Liver (tissue), 3 donors: ENCODE data around the gene GXYLT1.

Source experiments
- EGR1 ChIP-seq, 2 donors: IDR thresholded peaks; 2 replicates each; pipeline ENCODE4 v1.6.1; 2016 to 2018; ENCODE audit warnings: antibody characterized with exemption in 2 of 2, low read depth in 2 of 2
- HNF4A ChIP-seq, 2 donors: conservative IDR thresholded peaks; 2 replicates each; pipeline ENCODE4 v1.6.1; 2016; ENCODE audit warnings: antibody characterized with exemption in 2 of 2, mild to moderate bottlenecking in 2 of 2
- JUND ChIP-seq, 2 donors: IDR thresholded peaks; 2 replicates each; pipeline ENCODE4 v1.6.1; 2016; ENCODE audit warnings: antibody characterized with exemption in 2 of 2
- RAD21 ChIP-seq, 2 donors: IDR thresholded peaks; 2 replicates each; pipeline ENCODE4 v1.6.1; 2016; ENCODE audit warnings: antibody characterized with exemption in 2 of 2, mild to moderate bottlenecking in 2 of 2
- SP1 ChIP-seq: IDR thresholded peaks from 2 replicates; pipeline ENCODE4 v1.6.1; 2018; ENCODE audit warnings: antibody characterized with exemption, mild to moderate bottlenecking
- TAF1 ChIP-seq: conservative IDR thresholded peaks from 2 replicates; pipeline ENCODE4 v1.6.1; 2016; ENCODE audit warnings: antibody characterized with exemption, mild to moderate bottlenecking
- TF ChIP-seq, protein P1 (sequence below): fragments of 150-350 bp; IDR thresholded peaks from 2 replicates; pipeline ENCODE4 v1.5.1; 2017; ENCODE audit warnings: improper control_type of control experiment, low read depth, low read length; ENCODE audit not compliant: missing input control
- TF ChIP-seq, protein P2 (sequence below): IDR thresholded peaks from 2 replicates; pipeline ENCODE4 v1.6.1; 2016; ENCODE audit warnings: antibody characterized with exemption, mild to moderate bottlenecking
- donor health status: healthy.
- donor health status: healthy.

DNA sequence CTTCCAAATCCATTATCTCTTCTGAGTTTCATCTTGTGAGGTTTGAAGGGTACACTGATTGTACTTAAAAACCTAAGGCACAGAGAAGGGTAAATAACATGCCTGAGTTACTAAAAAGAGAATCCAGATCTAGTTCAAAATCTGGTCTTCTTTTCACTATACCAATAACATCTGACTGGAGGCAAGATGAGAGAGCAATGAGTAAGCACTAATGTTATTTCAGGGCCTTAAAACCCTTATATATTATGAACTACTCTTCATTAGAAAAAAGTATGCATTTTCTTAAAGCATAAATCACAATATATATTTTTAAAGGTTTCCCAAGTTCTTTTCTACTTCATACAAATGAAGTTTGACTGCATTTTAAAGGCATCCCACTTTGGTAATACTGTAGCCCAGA, 60.2 kb downstream of the GXYLT1 start:
- TF ChIP-seq RAD21 (IDR thresholded peaks at IDR 0.05) (no peak), TAF1 (no peak), EGR1 (IDR thresholded peaks at IDR 0.05; ENCODE audit: low read depth in 2 of 2) (no peak), HNF4A (conservative IDR thresholded peaks at IDR 0.05) (no peak), JUND (IDR thresholded peaks at IDR 0.05) (no peak), SP1 (no peak)
- TF ChIP-seq, protein P1, sequence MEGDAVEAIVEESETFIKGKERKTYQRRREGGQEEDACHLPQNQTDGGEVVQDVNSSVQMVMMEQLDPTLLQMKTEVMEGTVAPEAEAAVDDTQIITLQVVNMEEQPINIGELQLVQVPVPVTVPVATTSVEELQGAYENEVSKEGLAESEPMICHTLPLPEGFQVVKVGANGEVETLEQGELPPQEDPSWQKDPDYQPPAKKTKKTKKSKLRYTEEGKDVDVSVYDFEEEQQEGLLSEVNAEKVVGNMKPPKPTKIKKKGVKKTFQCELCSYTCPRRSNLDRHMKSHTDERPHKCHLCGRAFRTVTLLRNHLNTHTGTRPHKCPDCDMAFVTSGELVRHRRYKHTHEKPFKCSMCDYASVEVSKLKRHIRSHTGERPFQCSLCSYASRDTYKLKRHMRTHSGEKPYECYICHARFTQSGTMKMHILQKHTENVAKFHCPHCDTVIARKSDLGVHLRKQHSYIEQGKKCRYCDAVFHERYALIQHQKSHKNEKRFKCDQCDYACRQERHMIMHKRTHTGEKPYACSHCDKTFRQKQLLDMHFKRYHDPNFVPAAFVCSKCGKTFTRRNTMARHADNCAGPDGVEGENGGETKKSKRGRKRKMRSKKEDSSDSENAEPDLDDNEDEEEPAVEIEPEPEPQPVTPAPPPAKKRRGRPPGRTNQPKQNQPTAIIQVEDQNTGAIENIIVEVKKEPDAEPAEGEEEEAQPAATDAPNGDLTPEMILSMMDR = no peak
- TF ChIP-seq, protein P2, sequence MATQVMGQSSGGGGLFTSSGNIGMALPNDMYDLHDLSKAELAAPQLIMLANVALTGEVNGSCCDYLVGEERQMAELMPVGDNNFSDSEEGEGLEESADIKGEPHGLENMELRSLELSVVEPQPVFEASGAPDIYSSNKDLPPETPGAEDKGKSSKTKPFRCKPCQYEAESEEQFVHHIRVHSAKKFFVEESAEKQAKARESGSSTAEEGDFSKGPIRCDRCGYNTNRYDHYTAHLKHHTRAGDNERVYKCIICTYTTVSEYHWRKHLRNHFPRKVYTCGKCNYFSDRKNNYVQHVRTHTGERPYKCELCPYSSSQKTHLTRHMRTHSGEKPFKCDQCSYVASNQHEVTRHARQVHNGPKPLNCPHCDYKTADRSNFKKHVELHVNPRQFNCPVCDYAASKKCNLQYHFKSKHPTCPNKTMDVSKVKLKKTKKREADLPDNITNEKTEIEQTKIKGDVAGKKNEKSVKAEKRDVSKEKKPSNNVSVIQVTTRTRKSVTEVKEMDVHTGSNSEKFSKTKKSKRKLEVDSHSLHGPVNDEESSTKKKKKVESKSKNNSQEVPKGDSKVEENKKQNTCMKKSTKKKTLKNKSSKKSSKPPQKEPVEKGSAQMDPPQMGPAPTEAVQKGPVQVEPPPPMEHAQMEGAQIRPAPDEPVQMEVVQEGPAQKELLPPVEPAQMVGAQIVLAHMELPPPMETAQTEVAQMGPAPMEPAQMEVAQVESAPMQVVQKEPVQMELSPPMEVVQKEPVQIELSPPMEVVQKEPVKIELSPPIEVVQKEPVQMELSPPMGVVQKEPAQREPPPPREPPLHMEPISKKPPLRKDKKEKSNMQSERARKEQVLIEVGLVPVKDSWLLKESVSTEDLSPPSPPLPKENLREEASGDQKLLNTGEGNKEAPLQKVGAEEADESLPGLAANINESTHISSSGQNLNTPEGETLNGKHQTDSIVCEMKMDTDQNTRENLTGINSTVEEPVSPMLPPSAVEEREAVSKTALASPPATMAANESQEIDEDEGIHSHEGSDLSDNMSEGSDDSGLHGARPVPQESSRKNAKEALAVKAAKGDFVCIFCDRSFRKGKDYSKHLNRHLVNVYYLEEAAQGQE = no peak
